ENCODE data around the gene FBN1. TPM values are rescaled to one million over a fixed set of nuclear protein-coding genes. Genes with fewer than 3 reads are reported as not detected.
A peak's percentile ranks its signal among the peaks of the same experiment; 100 is the strongest.

The FBN1 gene
- total and polyA plus RNA-seq, 2 experiments from 2014 or later: 2.1 to 5.3 TPM

- Histone ChIP-seq H3K36me3 (no peaks in the 10 kb centered on the region), H3K4me1 (ENCODE audit: low read depth) (no peaks in the 10 kb centered on the region), H3K9me3 (ENCODE audit: low read depth) (no peaks in the 10 kb centered on the region), H3K27me3 (no peaks in the 10 kb centered on the region), H3K27ac (no peak overlapping the region), H3K4me3 (no peak overlapping the region)
- no peak for TF ChIP-seq CTCF (IDR thresholded peaks at IDR 0.05; ENCODE audit: low read depth, low read length)
- DNase-seq (ENCODE audit: low read depth in 1 of 2, low spot score in 1 of 2): no peak
These were observed 230.2 kb downstream of the FBN1 start for GRCh38 chr15:48415036-48415886.

- peak in 1 of 2 donors; percentile 83 for DNase-seq (ENCODE audit: low read depth in 1 of 2, low spot score in 1 of 2)
- Histone ChIP-seq H3K36me3 (no peaks in the 10 kb centered on the region), H3K4me1 (ENCODE audit: low read depth) (no peaks in the 10 kb centered on the region), H3K27me3 (no peaks in the 10 kb centered on the region), H3K4me3 (no peak overlapping the region), H3K9me3 (ENCODE audit: low read depth) (no peaks in the 10 kb centered on the region), H3K27ac (no peak overlapping the region)
- TF ChIP-seq CTCF (IDR thresholded peaks at IDR 0.05; ENCODE audit: low read depth, low read length): no peak
These were observed 231.5 kb downstream of the FBN1 start for GRCh38 chr15:48414015-48414414.

GRCh38 chr15:48413304-48413703 is 232.2 kb downstream of the FBN1 start:
- Histone ChIP-seq H3K27me3 (no peaks in the 10 kb centered on the region), H3K9me3 (ENCODE audit: low read depth) (no peaks in the 10 kb centered on the region), H3K27ac (no peak overlapping the region), H3K36me3 (no peaks in the 10 kb centered on the region), H3K4me1 (ENCODE audit: low read depth) (no peaks in the 10 kb centered on the region), H3K4me3 (no peak overlapping the region)
- peak in 1 of 2 donors; percentile 82 for DNase-seq (ENCODE audit: low read depth in 1 of 2, low spot score in 1 of 2)
- TF ChIP-seq CTCF (IDR thresholded peaks at IDR 0.05; ENCODE audit: low read depth, low read length): no peak

GRCh38 chr15:48411971-48412591 is 233.4 kb downstream of the FBN1 start:
- Histone ChIP-seq H3K4me3 (no peak overlapping the region), H3K36me3 (no peaks in the 10 kb centered on the region), H3K27ac (no peak overlapping the region), H3K9me3 (ENCODE audit: low read depth) (no peaks in the 10 kb centered on the region), H3K27me3 (no peaks in the 10 kb centered on the region), H3K4me1 (ENCODE audit: low read depth) (no peaks in the 10 kb centered on the region)
- DNase-seq (ENCODE audit: low read depth in 1 of 2, low spot score in 1 of 2): peak in 1 of 2 donors; percentile 68
- TF ChIP-seq CTCF (IDR thresholded peaks at IDR 0.05; ENCODE audit: low read depth, low read length): no peak

GRCh38 chr15:48409623-48410022 is 235.9 kb downstream of the FBN1 start:
- no peaks in the 10 kb centered on the region for H3K9me3 ChIP-seq (ENCODE audit: low read depth)
- no peak overlapping the region for H3K4me3 ChIP-seq
- H3K27ac ChIP-seq: no peak overlapping the region
- TF ChIP-seq CTCF (IDR thresholded peaks at IDR 0.05; ENCODE audit: low read depth, low read length): no peak
- no peaks in the 10 kb centered on the region for H3K27me3 ChIP-seq
- H3K4me1 ChIP-seq (ENCODE audit: low read depth): peaks cover 8% of the 10 kb centered on the region
- no peaks in the 10 kb centered on the region for H3K36me3 ChIP-seq
- DNase-seq (ENCODE audit: low read depth in 1 of 2, low spot score in 1 of 2): no peak
